ENCODE results near the gene P2RY6.
A peak's percentile ranks its signal among the peaks of the same experiment; 100 is the strongest.

Gene P2RY6

DNA sequence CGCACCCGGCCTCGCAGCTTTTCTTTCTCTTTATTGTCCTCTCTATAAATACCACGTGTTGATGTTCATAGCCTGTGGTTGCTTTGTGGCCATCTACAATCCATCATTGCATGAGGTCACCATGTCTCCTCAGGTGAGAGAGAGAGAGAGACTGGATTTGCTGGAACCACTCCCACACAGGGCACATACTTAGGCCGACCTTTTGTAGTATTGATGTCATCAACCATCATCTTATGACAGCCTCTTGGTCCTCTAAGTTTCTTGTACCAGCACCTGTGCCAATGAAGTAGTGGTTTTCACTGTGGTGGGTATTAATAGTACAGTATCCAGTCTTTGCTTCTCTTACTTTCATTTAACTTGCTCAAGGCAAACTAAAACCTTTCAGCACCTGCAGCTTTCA is 22.8 kb upstream of the P2RY6 start:
- no peaks in the 10 kb centered on the region for H3K27me3 ChIP-seq (ENCODE audit: insufficient read depth, low read length, poor library complexity, severe bottlenecking)
- no peaks in the 10 kb centered on the region for H3K79me2 ChIP-seq (ENCODE audit: insufficient read depth, low read length)
- no peak overlapping the region for H3K4me2 ChIP-seq (ENCODE audit: low read depth, low read length, poor library complexity, severe bottlenecking)
- H3F3A ChIP-seq (ENCODE audit: low read depth): peaks cover 7% of the 10 kb centered on the region; the same call in 1 of the 2 replicates
- H3K36me3 ChIP-seq (ENCODE audit: insufficient read depth, low read length): no peaks in the 10 kb centered on the region
- H4K20me1 ChIP-seq (ENCODE audit: insufficient read depth, low read length, poor library complexity, severe bottlenecking): no peaks in the 10 kb centered on the region
- no peaks in the 10 kb centered on the region for H3K4me1 ChIP-seq (ENCODE audit: insufficient read depth, low read length, poor library complexity, severe bottlenecking)
- H3K9me3 ChIP-seq (ENCODE audit: insufficient read depth, low read depth, low read length): no peaks in the 10 kb centered on the region
- no peaks in the 10 kb centered on the region for H3K9me2 ChIP-seq (replicated peaks; ENCODE audit: low read depth, low read length)
- TF ChIP-seq, protein P1, sequence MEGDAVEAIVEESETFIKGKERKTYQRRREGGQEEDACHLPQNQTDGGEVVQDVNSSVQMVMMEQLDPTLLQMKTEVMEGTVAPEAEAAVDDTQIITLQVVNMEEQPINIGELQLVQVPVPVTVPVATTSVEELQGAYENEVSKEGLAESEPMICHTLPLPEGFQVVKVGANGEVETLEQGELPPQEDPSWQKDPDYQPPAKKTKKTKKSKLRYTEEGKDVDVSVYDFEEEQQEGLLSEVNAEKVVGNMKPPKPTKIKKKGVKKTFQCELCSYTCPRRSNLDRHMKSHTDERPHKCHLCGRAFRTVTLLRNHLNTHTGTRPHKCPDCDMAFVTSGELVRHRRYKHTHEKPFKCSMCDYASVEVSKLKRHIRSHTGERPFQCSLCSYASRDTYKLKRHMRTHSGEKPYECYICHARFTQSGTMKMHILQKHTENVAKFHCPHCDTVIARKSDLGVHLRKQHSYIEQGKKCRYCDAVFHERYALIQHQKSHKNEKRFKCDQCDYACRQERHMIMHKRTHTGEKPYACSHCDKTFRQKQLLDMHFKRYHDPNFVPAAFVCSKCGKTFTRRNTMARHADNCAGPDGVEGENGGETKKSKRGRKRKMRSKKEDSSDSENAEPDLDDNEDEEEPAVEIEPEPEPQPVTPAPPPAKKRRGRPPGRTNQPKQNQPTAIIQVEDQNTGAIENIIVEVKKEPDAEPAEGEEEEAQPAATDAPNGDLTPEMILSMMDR (conservative IDR thresholded peaks at IDR 0.05; ENCODE audit: low read length): no peak
- no peak for TF ChIP-seq EZH2phosphoT487 (IDR thresholded peaks at IDR 0.05; ENCODE audit: borderline replicate concordance)
- no peak overlapping the region for H3K4me3 ChIP-seq (ENCODE audit: low read length, poor library complexity, severe bottlenecking)
- peak overlapping the region; percentile 83 for H2AFZ ChIP-seq (ENCODE audit: low read length)
- no peak overlapping the region for H3K9ac ChIP-seq (ENCODE audit: low read depth, low read length, poor library complexity, severe bottlenecking)

DNA sequence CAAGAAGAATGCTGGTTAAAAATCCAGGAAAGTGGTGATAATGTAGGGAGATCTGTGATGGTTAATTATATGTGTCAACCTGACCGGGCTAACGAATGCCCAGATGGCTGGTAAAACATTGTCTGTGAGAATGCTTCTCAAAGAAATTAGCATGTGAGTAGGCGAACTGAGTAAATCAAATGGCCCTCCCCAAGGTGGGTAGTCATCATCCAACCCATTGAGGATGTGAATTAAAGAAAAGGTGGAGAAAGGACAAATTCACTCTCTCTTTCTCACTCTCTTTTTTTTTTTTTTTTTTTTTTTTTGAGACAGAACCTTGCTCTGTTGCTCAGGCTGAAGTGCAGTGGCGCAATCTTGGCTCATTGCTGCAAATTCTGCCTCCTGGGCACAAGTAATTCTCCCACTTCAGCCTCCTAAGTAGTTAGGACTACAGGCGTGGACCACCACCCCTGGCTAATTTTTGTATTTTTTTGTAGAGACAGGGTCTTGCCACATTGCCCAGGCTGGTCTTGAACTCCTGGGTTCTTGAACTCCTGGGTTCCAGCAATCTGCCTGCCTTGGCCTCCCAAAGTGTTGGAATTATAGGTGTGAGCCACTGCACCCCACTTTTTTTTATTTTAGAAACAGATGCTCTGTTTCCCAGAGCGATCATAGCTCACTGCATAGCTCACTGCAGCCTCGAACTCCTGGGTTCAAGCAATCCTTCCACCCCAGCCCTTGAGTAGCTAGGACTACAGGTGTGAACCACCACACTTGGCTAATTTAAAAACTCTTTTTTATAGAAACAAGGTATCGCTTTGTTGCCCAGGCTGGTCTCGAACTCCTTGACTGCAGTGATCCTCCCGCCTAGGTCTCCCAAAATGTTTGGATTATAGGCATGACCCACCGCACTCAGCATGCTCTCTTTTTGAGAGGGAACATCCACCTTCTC is 22.0 kb upstream of the P2RY6 start:
- Histone ChIP-seq H3F3A (ENCODE audit: low read depth) (peaks cover 7% of the 10 kb centered on the region; the same call in 1 of the 2 replicates), H3K4me3 (ENCODE audit: low read length, poor library complexity, severe bottlenecking) (no peak overlapping the region), H3K4me1 (ENCODE audit: insufficient read depth, low read length, poor library complexity, severe bottlenecking) (no peaks in the 10 kb centered on the region), H3K36me3 (ENCODE audit: insufficient read depth, low read length) (no peaks in the 10 kb centered on the region), H2AFZ (ENCODE audit: low read length) (peak overlapping the region; percentile 83), H3K9ac (ENCODE audit: low read depth, low read length, poor library complexity, severe bottlenecking) (no peak overlapping the region), H4K20me1 (ENCODE audit: insufficient read depth, low read length, poor library complexity, severe bottlenecking) (no peaks in the 10 kb centered on the region), H3K27me3 (ENCODE audit: insufficient read depth, low read length, poor library complexity, severe bottlenecking) (no peaks in the 10 kb centered on the region), H3K79me2 (ENCODE audit: insufficient read depth, low read length) (no peaks in the 10 kb centered on the region), H3K4me2 (ENCODE audit: low read depth, low read length, poor library complexity, severe bottlenecking) (no peak overlapping the region), H3K9me2 (replicated peaks; ENCODE audit: low read depth, low read length) (no peaks in the 10 kb centered on the region), H3K9me3 (ENCODE audit: insufficient read depth, low read depth, low read length) (no peaks in the 10 kb centered on the region)
- TF ChIP-seq, protein P1 (conservative IDR thresholded peaks at IDR 0.05; ENCODE audit: low read length): no peak
- no peak for TF ChIP-seq EZH2phosphoT487 (IDR thresholded peaks at IDR 0.05; ENCODE audit: borderline replicate concordance)

DNA sequence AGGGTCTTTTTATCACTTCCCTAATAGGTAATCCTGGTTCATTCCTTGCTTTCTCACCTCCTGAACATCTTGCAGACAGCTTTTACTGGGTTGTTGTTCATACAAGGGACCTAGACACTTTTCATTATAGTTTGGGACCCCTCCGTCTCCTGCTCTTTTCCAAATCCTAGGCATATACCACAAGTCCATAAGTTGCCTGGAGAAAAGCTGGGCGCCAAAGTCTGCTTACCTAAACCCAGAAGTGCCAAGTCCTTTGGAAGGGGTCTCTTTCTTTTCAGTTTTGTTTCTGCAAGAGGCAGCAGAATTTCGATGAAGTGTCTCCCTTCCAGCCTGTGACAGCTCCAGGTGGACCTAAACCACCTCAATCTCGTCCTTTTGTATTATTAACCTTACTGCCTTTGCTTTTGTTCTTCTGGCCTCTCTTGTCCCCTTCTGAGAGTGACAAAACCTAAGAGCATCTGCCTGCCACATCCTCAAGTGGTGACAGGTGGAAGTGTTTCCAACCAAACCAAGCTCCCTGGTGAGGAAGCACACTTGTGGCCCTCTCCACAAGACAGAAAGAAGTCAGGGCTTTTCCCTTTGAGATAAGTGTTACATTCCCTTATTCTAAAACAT is 19.5 kb upstream of the P2RY6 start:
- H3K27me3 ChIP-seq (ENCODE audit: insufficient read depth, low read length, poor library complexity, severe bottlenecking): no peaks in the 10 kb centered on the region
- H3K9ac ChIP-seq (ENCODE audit: low read depth, low read length, poor library complexity, severe bottlenecking): no peak overlapping the region
- no peaks in the 10 kb centered on the region for H4K20me1 ChIP-seq (ENCODE audit: insufficient read depth, low read length, poor library complexity, severe bottlenecking)
- TF ChIP-seq, protein P1 (conservative IDR thresholded peaks at IDR 0.05; ENCODE audit: low read length): no peak; the same call in none of the 2 replicates
- no peak for TF ChIP-seq EZH2phosphoT487 (IDR thresholded peaks at IDR 0.05; ENCODE audit: borderline replicate concordance)
- H3K4me1 ChIP-seq (ENCODE audit: insufficient read depth, low read length, poor library complexity, severe bottlenecking): no peaks in the 10 kb centered on the region
- no peaks in the 10 kb centered on the region for H3K9me3 ChIP-seq (ENCODE audit: insufficient read depth, low read depth, low read length)
- H3K9me2 ChIP-seq (replicated peaks; ENCODE audit: low read depth, low read length): no peaks in the 10 kb centered on the region
- H3K4me2 ChIP-seq (ENCODE audit: low read depth, low read length, poor library complexity, severe bottlenecking): no peak overlapping the region
- H3K36me3 ChIP-seq (ENCODE audit: insufficient read depth, low read length): no peaks in the 10 kb centered on the region
- no peaks in the 10 kb centered on the region for H3K79me2 ChIP-seq (ENCODE audit: insufficient read depth, low read length)
- no peak overlapping the region for H3K4me3 ChIP-seq (ENCODE audit: low read length, poor library complexity, severe bottlenecking)
- peaks cover 7% of the 10 kb centered on the region; the same call in 1 of the 2 replicates for H3F3A ChIP-seq (ENCODE audit: low read depth)
- peak overlapping the region; percentile 53 for H2AFZ ChIP-seq (ENCODE audit: low read length)
